NT2/D1 (cell line): Measurements from ENCODE around the gene VSX1.

Source experiments
- DNase-seq: peaks from one replicate; pipeline ENCODE4 v3.0.0-alpha.2; 2011; ENCODE audit warnings: low read depth, low spot score
- H3K27me3 ChIP-seq: 2 replicates; pipeline ENCODE4 v1.6.0; 2011; ENCODE audit warnings: mild to moderate bottlenecking; ENCODE audit not compliant: insufficient read length, insufficient read depth
- H3K36me3 ChIP-seq: 2 replicates; pipeline ENCODE4 v1.6.1; 2011; ENCODE audit warnings: mild to moderate bottlenecking, low read length, mixed read lengths; ENCODE audit not compliant: insufficient read depth, insufficient read length
- H3K4me1 ChIP-seq: 2 replicates; pipeline ENCODE4 v1.5.1; 2011; ENCODE audit not compliant: insufficient read depth, insufficient read length
- H3K4me3 ChIP-seq: 2 replicates; pipeline ENCODE4 v1.5.1; 2011; ENCODE audit warnings: low read depth; ENCODE audit not compliant: insufficient read length
- H3K9ac ChIP-seq: 2 replicates; pipeline ENCODE4 v1.6.0; 2011; ENCODE audit warnings: low read depth; ENCODE audit not compliant: insufficient read length
- H3K9me3 ChIP-seq: 2 replicates; pipeline ENCODE4 v1.5.1; 2011; ENCODE audit warnings: mild to moderate bottlenecking, low read length; ENCODE audit not compliant: insufficient read depth
- SUZ12 ChIP-seq: IDR thresholded peaks from 2 replicates; pipeline ENCODE4 v1.6.1; 2011; ENCODE audit not compliant: insufficient read length, insufficient read depth; ENCODE audit errors: extremely low read depth
- YY1 ChIP-seq: IDR thresholded peaks from 2 replicates; pipeline ENCODE4 v1.6.1; 2011; ENCODE audit not compliant: insufficient read length, insufficient read depth
- ZNF274 ChIP-seq: IDR thresholded peaks from 2 replicates; pipeline ENCODE4 v1.6.1; 2011; ENCODE audit warnings: mild to moderate bottlenecking, low read depth, low read length

The VSX1 gene

DNA sequence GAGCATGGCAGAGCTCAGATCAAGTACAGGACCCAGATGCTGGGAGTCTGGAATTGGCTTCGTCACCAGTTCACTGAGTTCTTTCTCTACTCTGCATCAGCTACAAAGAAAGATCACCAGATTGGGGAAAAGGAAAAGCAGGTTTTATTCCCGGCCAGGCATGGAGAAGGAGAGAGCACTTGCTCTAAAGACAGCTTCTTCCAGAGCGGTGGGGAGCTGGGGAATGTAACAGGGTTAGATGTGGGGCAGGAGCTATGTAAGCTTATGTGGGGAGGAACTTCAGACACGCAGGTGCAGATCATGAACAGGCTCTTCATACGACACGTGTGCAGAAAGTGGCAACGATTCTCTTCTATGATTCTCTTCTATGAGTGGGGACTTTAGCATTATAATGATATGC lies 19.1 kb downstream of the VSX1 start:
- TF ChIP-seq YY1 (no peak), ZNF274 (no peak), SUZ12 (no peak)
- H3K9me3 ChIP-seq = no peaks in the 10 kb centered on the region
- H3K9ac ChIP-seq = no peak overlapping the region
- no peak for DNase-seq
- no peak overlapping the region for H3K4me3 ChIP-seq
- H3K4me1 ChIP-seq = no peaks in the 10 kb centered on the region
- no peaks in the 10 kb centered on the region for H3K36me3 ChIP-seq
- peaks cover 80% of the 10 kb centered on the region for H3K27me3 ChIP-seq

DNA sequence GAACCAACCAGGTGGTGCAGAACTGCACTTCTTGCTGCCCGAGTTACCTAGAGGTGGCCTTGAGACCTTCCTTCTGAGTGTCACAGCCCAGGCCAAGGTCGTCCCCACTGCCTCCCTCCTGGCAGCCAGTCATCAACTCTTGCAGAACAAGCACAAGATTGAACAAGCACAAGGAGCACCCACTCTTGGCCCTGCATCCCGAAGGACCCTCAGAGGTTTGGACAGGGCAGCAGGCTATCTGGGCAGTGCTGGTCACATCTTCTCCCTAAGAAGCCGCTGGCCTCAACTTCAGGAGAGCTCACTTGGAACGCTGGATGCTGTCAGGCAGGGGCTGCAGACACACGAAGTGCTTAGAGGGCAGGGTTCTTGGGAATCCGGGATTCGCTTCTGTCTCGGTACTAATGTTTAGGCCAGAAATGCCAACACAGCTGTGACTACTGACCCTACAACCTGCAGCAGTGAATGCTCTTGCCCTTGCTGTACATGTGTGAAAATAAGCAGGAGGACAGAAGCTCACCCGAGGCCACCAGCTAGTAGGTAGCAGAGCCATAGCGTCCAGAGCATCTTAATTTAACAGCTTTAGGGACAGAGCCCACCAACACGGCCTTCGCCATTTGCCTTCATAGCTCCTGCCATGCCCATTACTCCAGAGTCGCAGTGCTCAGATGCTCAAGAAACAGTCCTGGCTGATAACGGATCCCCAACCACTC lies 20.0 kb downstream of the VSX1 start:
- Histone ChIP-seq H3K4me3 (no peak overlapping the region), H3K9me3 (no peaks in the 10 kb centered on the region), H3K4me1 (peaks cover 1% of the 10 kb centered on the region), H3K9ac (no peak overlapping the region), H3K36me3 (no peaks in the 10 kb centered on the region), H3K27me3 (peaks cover 80% of the 10 kb centered on the region)
- no peak for DNase-seq
- TF ChIP-seq YY1 (no peak), SUZ12 (no peak), ZNF274 (no peak)

GRCh38 chr20:25061103-25061799 lies 20.7 kb downstream of the VSX1 start:
- no peak for DNase-seq
- Histone ChIP-seq H3K36me3 (no peaks in the 10 kb centered on the region), H3K9me3 (no peaks in the 10 kb centered on the region), H3K4me3 (no peak overlapping the region), H3K4me1 (peaks cover 4% of the 10 kb centered on the region), H3K9ac (no peak overlapping the region), H3K27me3 (peaks cover 86% of the 10 kb centered on the region)
- no peak for TF ChIP-seq ZNF274
- no peak for TF ChIP-seq YY1
- no peak for TF ChIP-seq SUZ12

- Histone ChIP-seq H3K27me3 (peaks cover 92% of the 10 kb centered on the region), H3K9ac (no peak overlapping the region), H3K4me1 (peaks cover 4% of the 10 kb centered on the region), H3K36me3 (no peaks in the 10 kb centered on the region), H3K4me3 (no peak overlapping the region), H3K9me3 (no peaks in the 10 kb centered on the region)
- TF ChIP-seq ZNF274 = no peak
- no peak for TF ChIP-seq SUZ12
- no peak for TF ChIP-seq YY1
- DNase-seq = no peak
Observed at GRCh38 chr20:25059866-25060465, 22.0 kb downstream of the VSX1 start.

DNA sequence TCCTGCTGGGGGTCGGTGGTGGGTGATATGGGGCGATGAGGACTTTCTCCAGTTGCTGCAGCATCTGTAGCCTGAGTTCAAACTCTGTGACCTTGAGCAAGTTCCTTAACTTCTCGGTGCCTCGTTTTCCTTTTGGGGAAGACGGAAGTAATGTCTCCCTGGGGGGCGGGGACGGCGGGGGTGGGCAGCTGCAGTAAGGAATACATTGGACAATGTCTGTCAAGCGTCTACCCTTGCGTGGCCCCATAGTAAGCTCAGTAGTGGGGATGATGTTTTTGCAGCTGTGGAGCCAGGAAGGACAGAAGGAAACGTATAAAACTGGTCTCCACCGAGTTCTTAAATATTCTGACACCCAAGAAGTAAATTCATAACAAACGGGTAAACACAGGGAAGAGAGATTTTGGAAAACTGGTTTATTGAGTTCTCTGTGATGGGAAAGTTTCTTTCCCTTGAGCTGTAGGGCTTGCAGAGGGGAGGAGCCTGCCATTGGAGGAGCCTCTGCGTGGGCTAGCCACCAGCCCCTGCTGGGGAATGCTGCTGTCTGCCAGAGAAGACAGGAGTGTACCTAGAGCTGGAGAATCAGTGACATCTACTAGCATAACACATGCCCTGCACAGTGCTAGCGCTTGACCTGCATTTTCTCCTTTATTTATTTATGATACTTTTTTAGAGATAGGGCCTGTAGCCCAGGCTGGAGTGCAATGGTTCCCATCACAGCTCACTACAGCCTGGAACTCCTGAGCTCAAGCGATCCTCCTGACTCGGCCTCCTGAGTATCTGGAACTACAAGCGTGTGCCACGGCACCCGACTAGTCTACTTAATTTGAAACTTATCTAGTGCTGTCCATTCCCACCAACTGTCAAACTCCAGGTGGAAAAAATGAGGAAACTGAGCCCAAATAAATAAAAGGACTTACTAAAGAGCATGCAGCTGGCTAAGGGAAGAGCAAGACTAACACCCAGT lies 22.8 kb downstream of the VSX1 start:
- Histone ChIP-seq H3K4me3 (no peak overlapping the region), H3K9ac (no peak overlapping the region), H3K27me3 (peaks cover 97% of the 10 kb centered on the region), H3K36me3 (no peaks in the 10 kb centered on the region), H3K4me1 (peaks cover 4% of the 10 kb centered on the region), H3K9me3 (no peaks in the 10 kb centered on the region)
- TF ChIP-seq ZNF274 (no peak), YY1 (no peak), SUZ12 (no peak)
- no peak for DNase-seq

GRCh38 chr20:25058051-25058846 lies 23.7 kb downstream of the VSX1 start, which contains the start of gene ACSS1:
Gene ACSS1 (minus strand): TSS chr20:25058139. CDS start chr20:25058102, 37 bp downstream.
- Histone ChIP-seq H3K4me3 (peak within 1 kb of the TSS; percentile 42), H3K9me3 (no peaks in the 10 kb centered on the region), H3K9ac (peak within 1 kb of the TSS; percentile 74), H3K4me1 (peaks cover 4% of the 10 kb centered on the region), H3K27me3 (peaks cover 89% of the 10 kb centered on the region), H3K36me3 (no peaks in the 10 kb centered on the region)
- TF ChIP-seq SUZ12 (peak; percentile 14), ZNF274 (no peak), YY1 (no peak)
- DNase-seq = no peak
